ENCODE measurements around the gene CACNA1G. TPM values are rescaled to one million over a fixed set of nuclear protein-coding genes. Genes with fewer than 3 reads are reported as not detected.

The CACNA1G gene
- total RNA-seq, 1 donor from 2014 or later = not detected

DNA sequence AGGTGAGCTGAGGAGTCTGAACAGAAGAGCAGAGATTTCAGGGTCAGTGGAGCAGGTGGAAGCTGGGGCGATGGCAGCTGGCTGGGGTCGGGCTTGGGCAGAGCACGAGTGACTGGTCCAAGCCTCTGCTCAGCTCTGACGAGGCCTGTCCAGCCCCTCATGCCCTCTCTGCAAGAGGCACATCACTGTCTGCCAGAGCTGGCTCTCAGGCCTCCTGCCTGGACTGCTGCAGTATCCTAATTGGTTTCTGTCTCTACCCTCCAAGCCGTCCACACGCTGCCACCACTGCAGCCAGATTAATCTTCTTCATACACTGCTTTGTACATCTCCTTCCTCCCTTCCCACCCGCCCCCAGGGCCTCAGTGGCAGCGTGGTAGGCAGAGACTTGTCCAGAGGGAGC, 25.4 kb downstream of the CACNA1G start:
- no peak overlapping the region for H3K4me3 ChIP-seq
- no peak for DNase-seq
- intact Hi-C loops (cut with DNase I) = no loop called here

GRCh38 chr17:50586421-50587247, 26.1 kb downstream of the CACNA1G start:
- H3K36me3 ChIP-seq = no peaks in the 10 kb centered on the region
- H3K27ac ChIP-seq = no peak overlapping the region
- H3K4me3 ChIP-seq = no peak overlapping the region
- H3K27me3 ChIP-seq = no peaks in the 10 kb centered on the region
- intact Hi-C loops (cut with DNase I) = no loop called here
- H3K4me1 ChIP-seq = peaks cover 10% of the 10 kb centered on the region
- TF ChIP-seq, protein P1, sequence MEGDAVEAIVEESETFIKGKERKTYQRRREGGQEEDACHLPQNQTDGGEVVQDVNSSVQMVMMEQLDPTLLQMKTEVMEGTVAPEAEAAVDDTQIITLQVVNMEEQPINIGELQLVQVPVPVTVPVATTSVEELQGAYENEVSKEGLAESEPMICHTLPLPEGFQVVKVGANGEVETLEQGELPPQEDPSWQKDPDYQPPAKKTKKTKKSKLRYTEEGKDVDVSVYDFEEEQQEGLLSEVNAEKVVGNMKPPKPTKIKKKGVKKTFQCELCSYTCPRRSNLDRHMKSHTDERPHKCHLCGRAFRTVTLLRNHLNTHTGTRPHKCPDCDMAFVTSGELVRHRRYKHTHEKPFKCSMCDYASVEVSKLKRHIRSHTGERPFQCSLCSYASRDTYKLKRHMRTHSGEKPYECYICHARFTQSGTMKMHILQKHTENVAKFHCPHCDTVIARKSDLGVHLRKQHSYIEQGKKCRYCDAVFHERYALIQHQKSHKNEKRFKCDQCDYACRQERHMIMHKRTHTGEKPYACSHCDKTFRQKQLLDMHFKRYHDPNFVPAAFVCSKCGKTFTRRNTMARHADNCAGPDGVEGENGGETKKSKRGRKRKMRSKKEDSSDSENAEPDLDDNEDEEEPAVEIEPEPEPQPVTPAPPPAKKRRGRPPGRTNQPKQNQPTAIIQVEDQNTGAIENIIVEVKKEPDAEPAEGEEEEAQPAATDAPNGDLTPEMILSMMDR (IDR thresholded peaks at IDR 0.05) = no peak
- H3K9me3 ChIP-seq = no peaks in the 10 kb centered on the region
- ATAC-seq = no peak
- no peak for DNase-seq

More for the DNA sequence above, 25.4 kb downstream of the CACNA1G start:
- TF ChIP-seq, protein P1 (IDR thresholded peaks at IDR 0.05) = no peak
- Histone ChIP-seq H3K27ac (no peak overlapping the region), H3K9me3 (no peaks in the 10 kb centered on the region), H3K27me3 (no peaks in the 10 kb centered on the region), H3K4me1 (peaks cover 10% of the 10 kb centered on the region), H3K36me3 (no peaks in the 10 kb centered on the region)
- ATAC-seq = no peak

DNA sequence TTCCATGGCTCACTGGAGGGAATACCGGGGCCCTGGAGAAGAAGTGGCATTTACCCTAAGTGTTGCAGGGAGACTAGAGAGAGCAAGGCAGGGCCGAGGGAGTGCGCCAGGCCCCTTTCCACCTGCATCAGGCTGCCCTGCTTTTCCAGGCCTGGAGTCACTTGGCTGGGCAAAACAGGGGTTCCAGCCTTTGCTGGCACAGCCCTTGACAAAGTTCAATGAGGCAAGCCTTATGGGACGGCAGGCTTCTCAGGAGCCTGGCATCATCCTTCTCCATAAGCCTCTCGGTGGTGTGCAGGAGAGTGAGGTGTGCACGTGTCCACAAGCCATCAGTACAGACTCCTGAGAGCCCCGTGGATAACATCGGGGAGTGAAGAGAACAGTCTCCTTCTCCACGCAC, 27.1 kb downstream of the CACNA1G start:
- H3K36me3 ChIP-seq = no peaks in the 10 kb centered on the region
- ATAC-seq (no peak), DNase-seq (no peak)
- H3K4me1 ChIP-seq = peaks cover 10% of the 10 kb centered on the region
- intact Hi-C loops (cut with DNase I) = no loop called here
- H3K9me3 ChIP-seq = no peaks in the 10 kb centered on the region
- H3K27ac ChIP-seq = no peak overlapping the region
- no peak overlapping the region for H3K4me3 ChIP-seq
- TF ChIP-seq, protein P1 (IDR thresholded peaks at IDR 0.05) = no peak
- H3K27me3 ChIP-seq = no peaks in the 10 kb centered on the region

DNA sequence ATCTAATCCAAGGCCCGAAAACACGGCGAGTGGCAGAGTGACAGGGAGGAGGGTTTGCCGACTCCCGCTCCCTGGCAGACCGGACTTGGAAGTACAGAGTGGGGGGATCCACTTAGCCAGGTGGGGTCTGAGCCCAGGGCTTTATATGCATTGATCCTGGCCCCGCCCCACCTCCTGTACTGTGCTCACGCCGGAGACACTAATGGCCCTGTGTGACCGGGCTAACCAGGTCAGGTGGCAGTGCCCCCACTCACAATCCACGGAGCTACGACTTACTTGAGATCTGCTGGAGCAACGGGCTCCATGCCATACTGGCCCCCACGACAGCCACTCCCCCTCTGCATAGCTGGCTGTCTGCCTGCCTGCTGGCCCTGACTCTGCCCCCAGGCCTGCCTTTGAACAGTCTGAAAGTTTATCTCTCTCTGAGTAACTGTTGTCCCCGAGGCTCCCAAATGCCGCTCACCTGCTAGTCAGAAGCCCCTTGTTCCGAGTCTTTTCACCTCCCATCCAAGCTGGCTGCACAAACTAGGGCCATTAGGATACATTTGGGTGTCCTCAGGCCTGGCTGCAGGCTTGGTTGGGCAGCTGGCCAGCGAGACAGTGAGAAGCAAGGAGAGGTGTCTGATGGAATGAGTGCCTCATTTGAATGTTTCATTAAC, 28.0 kb downstream of the CACNA1G start:
- TF ChIP-seq, protein P1 (IDR thresholded peaks at IDR 0.05) = no peak
- Histone ChIP-seq H3K27ac (no peak overlapping the region), H3K4me1 (peaks cover 10% of the 10 kb centered on the region), H3K4me3 (no peak overlapping the region), H3K9me3 (no peaks in the 10 kb centered on the region), H3K36me3 (no peaks in the 10 kb centered on the region), H3K27me3 (no peaks in the 10 kb centered on the region)
- DNase-seq (no peak), ATAC-seq (no peak)
- intact Hi-C loops (cut with DNase I) = no loop called here

GRCh38 chr17:50589095-50589705, 28.7 kb downstream of the CACNA1G start:
- H3K27me3 ChIP-seq = no peaks in the 10 kb centered on the region
- no peak overlapping the region for H3K27ac ChIP-seq
- H3K4me1 ChIP-seq = peaks cover 10% of the 10 kb centered on the region
- intact Hi-C loops (cut with DNase I) = no loop called here
- no peak overlapping the region for H3K4me3 ChIP-seq
- DNase-seq (no peak), ATAC-seq (no peak)
- TF ChIP-seq, protein P1 (IDR thresholded peaks at IDR 0.05) = no peak
- no peaks in the 10 kb centered on the region for H3K9me3 ChIP-seq
- H3K36me3 ChIP-seq = no peaks in the 10 kb centered on the region

All from upper lobe of right lung (tissue), 1 donor.